ENCODE data around the gene TENM4.

Gene TENM4

DNA sequence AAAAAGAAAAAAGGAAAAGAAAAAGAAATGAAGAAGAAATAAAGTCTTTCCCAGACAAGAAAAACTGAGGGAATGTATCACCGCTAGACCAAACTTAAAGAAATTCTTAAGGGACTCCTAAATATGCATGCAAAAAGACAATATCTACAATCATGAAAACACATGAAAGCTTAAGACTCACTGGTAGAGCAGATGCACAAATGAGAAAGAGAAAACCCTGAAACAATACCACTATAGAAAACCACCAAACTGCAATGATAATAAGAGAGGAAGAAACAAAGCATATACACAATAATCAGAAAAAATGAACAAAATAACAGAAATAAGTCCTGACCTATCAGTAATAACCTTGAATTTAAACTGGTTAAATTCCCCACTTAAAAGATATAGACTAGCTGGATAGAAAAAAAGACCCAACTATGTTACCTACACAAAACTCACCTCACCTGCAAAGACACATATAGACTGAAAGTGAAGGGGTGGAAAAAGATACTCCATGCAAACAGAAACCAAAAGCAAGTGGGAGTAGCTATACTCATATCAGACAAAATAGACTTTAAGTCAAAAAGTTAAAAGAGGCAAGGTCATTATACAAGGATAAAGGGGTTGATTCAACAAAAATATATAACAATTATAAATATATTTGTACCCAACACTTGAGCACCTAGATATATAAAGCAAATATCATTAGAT, 804.9 kb downstream of the TENM4 start:
- Mint-ChIP-seq H3K9me3 (peaks cover 48% of the 10 kb centered on the region), H3K36me3 (ENCODE audit: low read depth) (peaks cover 5% of the 10 kb centered on the region), H3K27me3 (ENCODE audit: low read depth, poor library complexity) (peaks cover 3% of the 10 kb centered on the region), H3K4me1 (no peaks in the 10 kb centered on the region), H3K4me3 (no peak overlapping the region), H3K27ac (no peak overlapping the region)
- TF ChIP-seq, protein P1, sequence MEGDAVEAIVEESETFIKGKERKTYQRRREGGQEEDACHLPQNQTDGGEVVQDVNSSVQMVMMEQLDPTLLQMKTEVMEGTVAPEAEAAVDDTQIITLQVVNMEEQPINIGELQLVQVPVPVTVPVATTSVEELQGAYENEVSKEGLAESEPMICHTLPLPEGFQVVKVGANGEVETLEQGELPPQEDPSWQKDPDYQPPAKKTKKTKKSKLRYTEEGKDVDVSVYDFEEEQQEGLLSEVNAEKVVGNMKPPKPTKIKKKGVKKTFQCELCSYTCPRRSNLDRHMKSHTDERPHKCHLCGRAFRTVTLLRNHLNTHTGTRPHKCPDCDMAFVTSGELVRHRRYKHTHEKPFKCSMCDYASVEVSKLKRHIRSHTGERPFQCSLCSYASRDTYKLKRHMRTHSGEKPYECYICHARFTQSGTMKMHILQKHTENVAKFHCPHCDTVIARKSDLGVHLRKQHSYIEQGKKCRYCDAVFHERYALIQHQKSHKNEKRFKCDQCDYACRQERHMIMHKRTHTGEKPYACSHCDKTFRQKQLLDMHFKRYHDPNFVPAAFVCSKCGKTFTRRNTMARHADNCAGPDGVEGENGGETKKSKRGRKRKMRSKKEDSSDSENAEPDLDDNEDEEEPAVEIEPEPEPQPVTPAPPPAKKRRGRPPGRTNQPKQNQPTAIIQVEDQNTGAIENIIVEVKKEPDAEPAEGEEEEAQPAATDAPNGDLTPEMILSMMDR (IDR thresholded peaks at IDR 0.05): no peak
- no peak for DNase-seq

DNA sequence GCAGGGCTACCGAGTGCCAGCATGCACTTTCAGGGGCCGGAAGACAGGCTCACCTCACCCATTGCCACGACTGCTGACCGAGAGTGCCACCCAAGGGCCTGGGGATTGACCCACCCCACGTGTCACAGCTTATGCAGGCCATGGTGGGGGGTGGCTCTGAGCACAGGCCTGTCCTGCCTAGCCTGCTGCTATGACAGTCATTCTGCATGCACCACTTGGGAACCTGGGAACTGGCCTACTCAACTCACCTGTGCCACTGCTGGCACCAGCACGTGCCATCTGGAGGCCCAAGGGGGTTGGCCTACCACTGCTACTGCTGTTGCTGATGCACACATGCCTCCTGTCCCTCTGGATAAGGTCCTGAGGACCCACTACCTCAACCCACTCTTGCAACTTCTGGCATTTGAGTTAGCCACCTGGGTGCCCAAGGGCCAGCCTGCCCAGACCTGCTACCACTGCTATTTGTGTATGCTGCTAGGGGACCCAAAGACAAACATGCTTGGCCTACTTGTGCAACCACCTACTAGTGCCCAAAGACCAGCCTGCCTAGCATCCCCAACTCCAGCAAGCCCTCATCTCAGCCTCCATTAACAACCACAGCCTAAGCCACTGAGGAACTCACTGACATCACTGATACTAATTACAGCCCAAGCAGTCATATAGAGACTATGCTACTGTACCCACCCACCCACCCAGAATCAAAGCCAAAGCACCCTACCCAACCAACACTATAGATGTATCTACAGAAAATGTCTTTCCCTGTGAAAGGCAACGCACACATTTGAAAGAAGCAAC, 807.1 kb downstream of the TENM4 start:
- Mint-ChIP-seq H3K4me3 (no peak overlapping the region), H3K27ac (no peak overlapping the region), H3K9me3 (peaks cover 71% of the 10 kb centered on the region), H3K4me1 (no peaks in the 10 kb centered on the region), H3K27me3 (ENCODE audit: low read depth, poor library complexity) (peaks cover 3% of the 10 kb centered on the region), H3K36me3 (ENCODE audit: low read depth) (peaks cover 14% of the 10 kb centered on the region)
- TF ChIP-seq, protein P1 (IDR thresholded peaks at IDR 0.05): no peak
- no peak for DNase-seq

DNA sequence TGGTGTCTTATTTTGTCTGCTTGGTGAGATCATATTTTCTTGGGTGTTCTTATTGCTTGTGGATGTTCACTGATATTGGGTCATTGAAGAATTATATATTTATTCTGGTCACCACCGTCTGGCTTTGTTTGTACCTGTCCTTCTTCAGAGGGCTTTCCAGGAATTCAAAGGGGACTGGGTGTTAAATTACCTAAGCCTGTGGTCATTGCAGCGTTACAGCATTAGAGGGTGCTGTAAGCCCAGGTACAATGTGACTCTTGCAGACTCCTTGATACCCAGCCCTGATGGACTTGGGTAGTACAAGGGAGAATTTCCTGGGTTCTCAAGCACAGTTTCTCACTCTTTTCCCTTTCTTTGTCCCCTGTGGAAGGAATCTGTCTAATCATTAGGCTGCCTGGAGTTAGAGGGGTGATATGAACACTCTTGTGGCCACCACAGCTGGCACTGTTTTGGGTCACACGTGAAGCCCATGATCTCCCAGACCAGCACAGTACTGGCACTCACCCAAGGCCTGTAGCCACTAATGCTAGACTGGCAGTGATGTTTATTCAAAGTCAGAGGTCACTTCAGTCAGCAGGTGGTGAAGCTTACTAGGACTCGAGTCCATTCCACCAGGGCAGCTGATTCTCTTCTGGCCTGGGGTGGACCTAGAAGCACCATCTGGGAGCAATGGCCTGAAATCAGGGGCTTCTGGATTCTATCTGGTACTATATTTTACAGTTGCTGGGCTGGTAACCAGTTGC, 810.1 kb downstream of the TENM4 start:
- Mint-ChIP-seq H3K27ac (no peak overlapping the region), H3K4me1 (no peaks in the 10 kb centered on the region)

DNA sequence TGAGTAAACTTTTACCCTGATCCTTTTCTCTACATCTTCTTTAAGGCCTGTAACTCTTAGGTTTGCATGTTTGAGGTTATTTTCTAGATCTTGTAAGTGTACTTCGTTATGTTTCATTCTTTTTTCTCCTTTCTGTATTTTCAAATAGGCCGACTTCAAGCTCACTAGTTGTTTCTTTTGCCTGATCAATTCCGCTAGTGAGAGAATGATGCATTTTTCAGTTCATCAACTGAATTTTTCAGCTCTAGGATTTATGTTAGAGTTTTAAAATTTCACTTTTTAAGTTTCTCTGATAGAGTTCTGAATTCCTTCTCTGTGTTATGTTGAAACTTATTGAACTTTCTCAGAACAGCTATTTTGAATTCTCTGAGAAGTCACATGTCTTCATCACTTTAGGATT, 810.7 kb downstream of the TENM4 start:
- Mint-ChIP-seq H3K4me1 (no peaks in the 10 kb centered on the region), H3K9me3 (peaks cover 82% of the 10 kb centered on the region), H3K27ac (no peak overlapping the region), H3K4me3 (no peak overlapping the region), H3K27me3 (ENCODE audit: low read depth, poor library complexity) (no peaks in the 10 kb centered on the region), H3K36me3 (ENCODE audit: low read depth) (peaks cover 14% of the 10 kb centered on the region)
- no peak for DNase-seq
- TF ChIP-seq, protein P1 (IDR thresholded peaks at IDR 0.05): no peak

More for the DNA sequence above, 810.1 kb downstream of the TENM4 start:
- DNase-seq: no peak
- Mint-ChIP-seq H3K36me3 (ENCODE audit: low read depth) (peaks cover 14% of the 10 kb centered on the region), H3K9me3 (peaks cover 79% of the 10 kb centered on the region), H3K27me3 (ENCODE audit: low read depth, poor library complexity) (no peaks in the 10 kb centered on the region), H3K4me3 (no peak overlapping the region)
- TF ChIP-seq, protein P1 (IDR thresholded peaks at IDR 0.05): no peak

DNA sequence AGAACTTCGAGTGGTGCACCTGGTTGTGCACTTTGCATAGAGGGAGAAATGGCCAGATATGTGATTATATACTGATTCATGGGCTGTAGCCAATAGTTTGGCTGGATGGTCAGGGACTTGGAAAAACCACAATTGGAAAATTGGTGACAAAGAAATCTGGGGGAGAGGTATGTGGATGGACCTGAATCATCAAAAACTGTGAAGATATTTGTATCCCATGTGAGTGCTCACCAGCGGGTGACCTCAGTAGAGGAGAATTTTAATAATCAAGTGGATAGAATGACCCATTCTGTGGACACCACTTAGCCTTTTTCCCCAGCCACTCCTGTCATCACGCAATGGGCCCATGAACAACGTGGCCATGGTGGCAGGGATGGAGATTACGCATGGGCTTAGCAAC, 818.2 kb downstream of the TENM4 start:
- H3K9me3 Mint-ChIP-seq: peaks cover 58% of the 10 kb centered on the region
- H3K27me3 Mint-ChIP-seq (ENCODE audit: low read depth, poor library complexity): peaks cover 5% of the 10 kb centered on the region
- no peaks in the 10 kb centered on the region for H3K4me1 Mint-ChIP-seq
- no peak overlapping the region for H3K4me3 Mint-ChIP-seq
- TF ChIP-seq, protein P1 (IDR thresholded peaks at IDR 0.05): no peak
- H3K36me3 Mint-ChIP-seq (ENCODE audit: low read depth): peaks cover 12% of the 10 kb centered on the region
- H3K27ac Mint-ChIP-seq: no peak overlapping the region
- no peak for DNase-seq

All from nephron progenitor cell (in vitro differentiated cells).